Measurements from ENCODE around the gene MCF2L2.

DNA sequence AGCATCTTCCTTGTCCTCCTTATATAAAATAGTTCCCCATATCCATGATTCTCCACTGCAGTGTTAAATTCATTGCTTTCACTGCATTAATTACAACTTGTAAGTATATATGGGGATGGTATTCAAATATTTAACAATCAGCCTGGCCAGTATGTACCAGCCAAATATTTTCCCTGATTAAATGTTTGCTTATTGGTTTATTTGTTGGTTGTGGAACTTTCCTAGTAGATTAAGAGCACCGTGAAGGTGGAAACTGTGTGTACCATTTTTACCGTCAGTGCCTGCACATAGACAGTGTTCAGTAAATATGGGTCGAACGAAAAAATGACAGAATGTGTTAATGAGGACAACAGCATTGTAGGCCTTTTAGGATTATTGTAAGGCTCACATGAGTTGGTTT lies 272.9 kb downstream of the MCF2L2 start:
- no peak for TF ChIP-seq POLR2A (IDR thresholded peaks at IDR 0.05; ENCODE audit: extremely low read depth, insufficient read length)
- TF ChIP-seq, protein P1, sequence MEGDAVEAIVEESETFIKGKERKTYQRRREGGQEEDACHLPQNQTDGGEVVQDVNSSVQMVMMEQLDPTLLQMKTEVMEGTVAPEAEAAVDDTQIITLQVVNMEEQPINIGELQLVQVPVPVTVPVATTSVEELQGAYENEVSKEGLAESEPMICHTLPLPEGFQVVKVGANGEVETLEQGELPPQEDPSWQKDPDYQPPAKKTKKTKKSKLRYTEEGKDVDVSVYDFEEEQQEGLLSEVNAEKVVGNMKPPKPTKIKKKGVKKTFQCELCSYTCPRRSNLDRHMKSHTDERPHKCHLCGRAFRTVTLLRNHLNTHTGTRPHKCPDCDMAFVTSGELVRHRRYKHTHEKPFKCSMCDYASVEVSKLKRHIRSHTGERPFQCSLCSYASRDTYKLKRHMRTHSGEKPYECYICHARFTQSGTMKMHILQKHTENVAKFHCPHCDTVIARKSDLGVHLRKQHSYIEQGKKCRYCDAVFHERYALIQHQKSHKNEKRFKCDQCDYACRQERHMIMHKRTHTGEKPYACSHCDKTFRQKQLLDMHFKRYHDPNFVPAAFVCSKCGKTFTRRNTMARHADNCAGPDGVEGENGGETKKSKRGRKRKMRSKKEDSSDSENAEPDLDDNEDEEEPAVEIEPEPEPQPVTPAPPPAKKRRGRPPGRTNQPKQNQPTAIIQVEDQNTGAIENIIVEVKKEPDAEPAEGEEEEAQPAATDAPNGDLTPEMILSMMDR (IDR thresholded peaks at IDR 0.05; ENCODE audit: low read depth, low read length), result no peak

Measured in NB4 (cell line).